GM18868 (cell line): Measurements from ENCODE around the gene RUNX3.
"Not testable (repeated sequence)": the region's sequence is repeated elsewhere in the genome, so short reads cannot be mapped to it uniquely, and the experiment has no call there.

Experiments
- ATAC-seq: cut with Tn5 transposase; IDR thresholded peaks from one replicate; pipeline ENCODE4 v1.9.1; 2021; ENCODE audit warnings: mild to moderate bottlenecking, moderate library complexity; ENCODE audit not compliant: unreplicated experiment

RUNX3 gene

GRCh38 chr1:24914226-24915069, 15.6 kb downstream of the RUNX3 start:
- no peak for ATAC-seq

- no peak for ATAC-seq
Measured at GRCh38 chr1:24913616-24914225, 16.4 kb downstream of the RUNX3 start.

GRCh38 chr1:24913274-24913604, 16.8 kb downstream of the RUNX3 start:
- ATAC-seq: no peak

GRCh38 chr1:24912376-24913273, 17.5 kb downstream of the RUNX3 start:
- ATAC-seq: no peak

GRCh38 chr1:24911651-24912155, 18.4 kb downstream of the RUNX3 start:
- no peak for ATAC-seq

GRCh38 chr1:24910751-24911650, 19.1 kb downstream of the RUNX3 start:
- ATAC-seq: no peak

- no peak for ATAC-seq
Measured at GRCh38 chr1:24910210-24910609, 19.9 kb downstream of the RUNX3 start.

GRCh38 chr1:24909388-24909898, 20.6 kb downstream of the RUNX3 start:
- no peak for ATAC-seq

GRCh38 chr1:24908591-24909259, 21.4 kb downstream of the RUNX3 start:
- ATAC-seq: no peak

- not testable (repeated sequence) for ATAC-seq
Measured at GRCh38 chr1:24907587-24908294, 22.3 kb downstream of the RUNX3 start.

GRCh38 chr1:24906760-24907490, 23.2 kb downstream of the RUNX3 start:
- ATAC-seq: no peak

GRCh38 chr1:24905979-24906720, 23.9 kb downstream of the RUNX3 start:
- no peak for ATAC-seq

- ATAC-seq: no peak
Measured at GRCh38 chr1:24905355-24905978, 24.6 kb downstream of the RUNX3 start.

- no peak for ATAC-seq
Measured at GRCh38 chr1:24904731-24905354, 25.2 kb downstream of the RUNX3 start.

- ATAC-seq: no peak
Measured at GRCh38 chr1:24903955-24904730, 25.9 kb downstream of the RUNX3 start.

- no peak for ATAC-seq
Measured at GRCh38 chr1:24903560-24903954, 26.5 kb downstream of the RUNX3 start.
